ENCODE measurements around the gene MAP3K12. TPM values are rescaled to one million over a fixed set of nuclear protein-coding genes. Genes with fewer than 3 reads are reported as not detected.

MAP3K12 gene
- total RNA-seq, 1 donor from 2014 or later: 37.0 TPM

DNA sequence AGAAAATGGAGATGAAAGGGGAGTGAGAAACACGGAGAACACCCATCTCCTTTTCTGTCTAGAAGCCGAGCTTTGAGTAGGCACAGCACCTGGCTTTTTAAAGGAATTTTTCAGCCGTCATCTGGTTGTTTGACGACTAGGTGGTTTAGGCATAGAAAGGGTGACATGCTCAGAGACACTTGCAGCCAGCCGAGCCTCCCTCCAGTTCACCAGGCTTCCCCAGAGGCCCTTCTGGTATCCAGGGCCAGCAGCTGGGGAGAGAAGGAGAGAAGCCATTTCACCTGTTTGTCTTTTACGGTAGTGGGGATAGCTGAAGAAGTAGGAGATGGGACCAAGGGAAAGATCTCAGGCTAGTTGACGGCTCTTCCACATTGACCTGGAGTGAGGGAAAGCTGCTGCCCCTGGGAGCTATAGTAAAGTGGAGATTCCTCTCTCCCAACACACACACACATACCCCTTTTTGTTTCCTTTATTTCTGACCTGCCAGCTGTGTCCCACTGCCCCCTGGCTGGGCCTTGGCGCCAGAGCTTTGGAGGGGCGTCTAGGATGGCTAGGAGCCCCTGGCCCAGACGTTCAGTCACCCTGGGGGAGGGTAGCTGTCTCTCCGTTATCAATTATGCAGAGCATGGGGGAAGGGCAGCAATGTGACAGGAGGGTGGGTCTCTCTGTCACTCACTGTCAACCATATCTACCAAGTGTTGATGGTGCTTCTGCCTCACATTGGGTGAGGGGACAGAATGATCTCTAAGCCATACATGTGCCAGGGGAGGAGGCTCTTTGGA, 5.5 kb downstream of the MAP3K12 start:
- Mint-ChIP-seq H3K9me3 (no peaks in the 10 kb centered on the region), H3K27me3 (ENCODE audit: low read depth) (no peaks in the 10 kb centered on the region), H3K4me3 (peak overlapping the region; percentile 88), H3K36me3 (no peaks in the 10 kb centered on the region), H3K4me1 (peaks cover 42% of the 10 kb centered on the region), H3K27ac (peak overlapping the region; percentile 99)
- no peak for DNase-seq (ENCODE audit: low spot score in 2 of 2, unreplicated experiment in 2 of 2)
- TF ChIP-seq CTCF (IDR thresholded peaks at IDR 0.05; ENCODE audit: unreplicated experiment): no peak

DNA sequence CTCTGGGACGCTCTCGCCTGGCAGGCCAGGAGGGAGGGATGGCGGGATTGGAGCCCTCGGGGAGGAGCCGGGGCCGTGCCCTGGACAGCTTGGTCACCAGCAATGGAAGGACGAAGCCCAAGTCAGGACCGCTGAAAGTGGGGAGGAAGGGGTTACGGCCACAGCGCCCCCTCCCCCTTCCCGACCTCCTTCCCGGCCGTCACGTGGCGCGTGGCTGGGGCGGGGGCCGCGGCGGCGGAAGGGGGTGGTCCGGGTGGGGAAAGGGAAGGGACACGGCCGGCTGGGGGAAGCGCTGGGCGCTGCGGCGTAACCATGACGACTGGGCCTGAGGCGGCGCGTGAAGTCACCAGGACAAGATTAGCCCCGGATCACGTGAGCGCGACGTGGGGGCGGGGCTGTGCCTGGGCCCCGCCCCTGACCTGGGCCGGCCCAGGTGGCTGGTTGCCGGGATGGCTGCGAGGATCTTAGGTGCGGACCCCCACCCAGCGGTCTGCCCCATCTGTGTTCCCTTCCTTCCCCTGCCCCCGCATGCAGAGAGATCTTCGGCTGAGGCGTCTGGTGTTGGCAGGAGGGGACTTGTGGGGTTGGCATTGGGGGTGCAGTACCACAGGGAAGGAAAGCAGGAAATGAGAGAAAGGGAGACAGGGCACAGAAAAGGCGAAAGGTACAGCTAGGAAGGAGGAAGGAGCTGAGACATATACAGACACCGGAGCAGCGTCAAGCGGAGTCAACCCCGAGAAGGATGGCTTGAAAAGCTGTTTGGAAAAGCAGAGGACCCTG, 6.2 kb downstream of the MAP3K12 start:
- no peak for TF ChIP-seq CTCF (IDR thresholded peaks at IDR 0.05; ENCODE audit: unreplicated experiment)
- Mint-ChIP-seq H3K9me3 (no peaks in the 10 kb centered on the region), H3K36me3 (no peaks in the 10 kb centered on the region), H3K27me3 (ENCODE audit: low read depth) (no peaks in the 10 kb centered on the region), H3K4me3 (peak overlapping the region; percentile 88), H3K4me1 (peaks cover 36% of the 10 kb centered on the region), H3K27ac (peak overlapping the region; percentile 99)
- peak; percentile 91 to 95 for DNase-seq (ENCODE audit: low spot score in 2 of 2, unreplicated experiment in 2 of 2)

GRCh38 chr12:53492188-53492587, 7.1 kb downstream of the MAP3K12 start:
- Mint-ChIP-seq H3K4me1 (peaks cover 36% of the 10 kb centered on the region), H3K36me3 (no peaks in the 10 kb centered on the region), H3K4me3 (peak overlapping the region; percentile 88), H3K27me3 (ENCODE audit: low read depth) (no peaks in the 10 kb centered on the region), H3K9me3 (no peaks in the 10 kb centered on the region), H3K27ac (peak overlapping the region; percentile 99)
- no peak for DNase-seq (ENCODE audit: low spot score in 2 of 2, unreplicated experiment in 2 of 2)
- no peak for TF ChIP-seq CTCF (IDR thresholded peaks at IDR 0.05; ENCODE audit: unreplicated experiment)

- no peak overlapping the region for H3K4me3 Mint-ChIP-seq
- DNase-seq (ENCODE audit: low spot score in 2 of 2, unreplicated experiment in 2 of 2): no peak
- no peaks in the 10 kb centered on the region for H3K9me3 Mint-ChIP-seq
- H3K36me3 Mint-ChIP-seq: peaks cover 7% of the 10 kb centered on the region
- no peak for TF ChIP-seq CTCF (IDR thresholded peaks at IDR 0.05; ENCODE audit: unreplicated experiment)
- H3K27me3 Mint-ChIP-seq (ENCODE audit: low read depth): no peaks in the 10 kb centered on the region
- H3K4me1 Mint-ChIP-seq: peaks cover 19% of the 10 kb centered on the region
- peak overlapping the region; percentile 19 for H3K27ac Mint-ChIP-seq
Measured at GRCh38 chr12:53489242-53489864, 9.9 kb downstream of the MAP3K12 start.

GRCh38 chr12:53486736-53487487, 12.3 kb downstream of the MAP3K12 start:
- H3K4me3 Mint-ChIP-seq: no peak overlapping the region
- H3K27me3 Mint-ChIP-seq (ENCODE audit: low read depth): no peaks in the 10 kb centered on the region
- no peaks in the 10 kb centered on the region for H3K9me3 Mint-ChIP-seq
- no peak for DNase-seq (ENCODE audit: low spot score in 2 of 2, unreplicated experiment in 2 of 2)
- no peak for TF ChIP-seq CTCF (IDR thresholded peaks at IDR 0.05; ENCODE audit: unreplicated experiment)
- H3K4me1 Mint-ChIP-seq: peaks cover 3% of the 10 kb centered on the region
- peaks cover 9% of the 10 kb centered on the region for H3K36me3 Mint-ChIP-seq
- peak overlapping the region; percentile 25 for H3K27ac Mint-ChIP-seq

Data from mesothelial cell of epicardium (in vitro differentiated cells).